DND-41 (cell line): ENCODE measurements around the gene HSPA2.

Experiments
- EZH2 ChIP-seq: IDR thresholded peaks from 3 replicates; pipeline ENCODE4 v1.6.1; 2012; ENCODE audit warnings: borderline replicate concordance, low read depth, mild to moderate bottlenecking, moderate library complexity, low read length, inconsistent platforms; ENCODE audit not compliant: severe bottlenecking
- TF ChIP-seq, protein P1 (sequence below): IDR thresholded peaks from 2 replicates; pipeline ENCODE4 v1.5.1; 2012; ENCODE audit warnings: borderline replicate concordance, low read length, moderate library complexity, mild to moderate bottlenecking; ENCODE audit not compliant: poor library complexity, severe bottlenecking; ENCODE audit errors: extremely low read depth

DNA sequence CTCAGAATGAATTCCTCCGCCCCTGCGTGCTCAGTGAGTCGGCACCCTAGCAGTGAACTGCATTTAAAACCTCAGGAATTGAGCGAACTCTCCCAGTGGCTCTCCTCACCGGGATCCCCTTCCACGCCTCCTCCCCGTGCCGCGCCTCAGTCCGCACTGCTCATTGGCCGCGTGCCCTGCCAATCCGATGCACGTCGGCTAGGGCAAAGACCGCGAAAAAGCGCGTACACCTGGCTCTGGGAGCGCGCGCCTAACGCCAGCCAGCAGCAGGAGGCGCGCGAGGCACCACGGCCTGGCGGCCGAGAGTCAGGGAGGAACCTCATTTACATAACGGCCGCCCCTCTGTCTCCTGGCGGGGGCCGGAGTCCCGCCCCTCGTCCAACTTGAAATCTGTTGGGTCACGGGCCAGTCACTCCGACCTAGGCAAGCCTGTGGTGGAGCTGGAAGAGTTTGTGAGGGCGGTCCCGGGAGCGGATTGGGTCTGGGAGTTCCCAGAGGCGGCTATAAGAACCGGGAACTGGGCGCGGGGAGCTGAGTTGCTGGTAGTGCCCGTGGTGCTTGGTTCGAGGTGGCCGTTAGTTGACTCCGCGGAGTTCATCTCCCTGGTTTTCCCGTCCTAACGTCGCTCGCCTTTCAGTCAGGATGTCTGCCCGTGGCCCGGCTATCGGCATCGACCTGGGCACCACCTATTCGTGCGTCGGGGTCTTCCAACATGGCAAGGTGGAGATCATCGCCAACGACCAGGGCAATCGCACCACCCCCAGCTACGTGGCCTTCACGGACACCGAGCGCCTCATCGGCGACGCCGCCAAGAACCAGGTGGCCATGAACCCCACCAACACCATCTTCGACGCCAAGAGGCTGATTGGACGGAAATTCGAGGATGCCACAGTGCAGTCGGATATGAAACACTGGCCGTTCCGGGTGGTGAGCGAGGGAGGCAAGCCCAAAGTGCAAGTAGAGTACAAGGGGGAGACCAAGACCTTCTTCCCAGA is at the start of gene HSPA2:
- TF ChIP-seq, protein P1, sequence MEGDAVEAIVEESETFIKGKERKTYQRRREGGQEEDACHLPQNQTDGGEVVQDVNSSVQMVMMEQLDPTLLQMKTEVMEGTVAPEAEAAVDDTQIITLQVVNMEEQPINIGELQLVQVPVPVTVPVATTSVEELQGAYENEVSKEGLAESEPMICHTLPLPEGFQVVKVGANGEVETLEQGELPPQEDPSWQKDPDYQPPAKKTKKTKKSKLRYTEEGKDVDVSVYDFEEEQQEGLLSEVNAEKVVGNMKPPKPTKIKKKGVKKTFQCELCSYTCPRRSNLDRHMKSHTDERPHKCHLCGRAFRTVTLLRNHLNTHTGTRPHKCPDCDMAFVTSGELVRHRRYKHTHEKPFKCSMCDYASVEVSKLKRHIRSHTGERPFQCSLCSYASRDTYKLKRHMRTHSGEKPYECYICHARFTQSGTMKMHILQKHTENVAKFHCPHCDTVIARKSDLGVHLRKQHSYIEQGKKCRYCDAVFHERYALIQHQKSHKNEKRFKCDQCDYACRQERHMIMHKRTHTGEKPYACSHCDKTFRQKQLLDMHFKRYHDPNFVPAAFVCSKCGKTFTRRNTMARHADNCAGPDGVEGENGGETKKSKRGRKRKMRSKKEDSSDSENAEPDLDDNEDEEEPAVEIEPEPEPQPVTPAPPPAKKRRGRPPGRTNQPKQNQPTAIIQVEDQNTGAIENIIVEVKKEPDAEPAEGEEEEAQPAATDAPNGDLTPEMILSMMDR: no peak
- TF ChIP-seq EZH2: no peak
